ENCODE data around the gene NUP133.

- TF ChIP-seq HOXA7 (CRISPR knock-in tag; IDR thresholded peaks at IDR 0.05) (no peak), BCL3 (IDR thresholded peaks at IDR 0.05) (no peak), KDM1A (IDR thresholded peaks at IDR 0.05; ENCODE audit: low read depth) (no peak), JUN (IDR thresholded peaks at IDR 0.05) (no peak)
- TF ChIP-seq, protein P1, sequence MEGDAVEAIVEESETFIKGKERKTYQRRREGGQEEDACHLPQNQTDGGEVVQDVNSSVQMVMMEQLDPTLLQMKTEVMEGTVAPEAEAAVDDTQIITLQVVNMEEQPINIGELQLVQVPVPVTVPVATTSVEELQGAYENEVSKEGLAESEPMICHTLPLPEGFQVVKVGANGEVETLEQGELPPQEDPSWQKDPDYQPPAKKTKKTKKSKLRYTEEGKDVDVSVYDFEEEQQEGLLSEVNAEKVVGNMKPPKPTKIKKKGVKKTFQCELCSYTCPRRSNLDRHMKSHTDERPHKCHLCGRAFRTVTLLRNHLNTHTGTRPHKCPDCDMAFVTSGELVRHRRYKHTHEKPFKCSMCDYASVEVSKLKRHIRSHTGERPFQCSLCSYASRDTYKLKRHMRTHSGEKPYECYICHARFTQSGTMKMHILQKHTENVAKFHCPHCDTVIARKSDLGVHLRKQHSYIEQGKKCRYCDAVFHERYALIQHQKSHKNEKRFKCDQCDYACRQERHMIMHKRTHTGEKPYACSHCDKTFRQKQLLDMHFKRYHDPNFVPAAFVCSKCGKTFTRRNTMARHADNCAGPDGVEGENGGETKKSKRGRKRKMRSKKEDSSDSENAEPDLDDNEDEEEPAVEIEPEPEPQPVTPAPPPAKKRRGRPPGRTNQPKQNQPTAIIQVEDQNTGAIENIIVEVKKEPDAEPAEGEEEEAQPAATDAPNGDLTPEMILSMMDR (IDR thresholded peaks at IDR 0.05): no peak
These were observed 62.3 kb downstream of the NUP133 start for GRCh38 chr1:229445828-229446227.
